ENCODE measurements around the gene DHX29. TPM values are rescaled to one million over a fixed set of nuclear protein-coding genes. Genes with fewer than 3 reads are reported as not detected.
A peak's percentile ranks its signal among the peaks of the same experiment; 100 is the strongest.

The DHX29 gene, protein sequence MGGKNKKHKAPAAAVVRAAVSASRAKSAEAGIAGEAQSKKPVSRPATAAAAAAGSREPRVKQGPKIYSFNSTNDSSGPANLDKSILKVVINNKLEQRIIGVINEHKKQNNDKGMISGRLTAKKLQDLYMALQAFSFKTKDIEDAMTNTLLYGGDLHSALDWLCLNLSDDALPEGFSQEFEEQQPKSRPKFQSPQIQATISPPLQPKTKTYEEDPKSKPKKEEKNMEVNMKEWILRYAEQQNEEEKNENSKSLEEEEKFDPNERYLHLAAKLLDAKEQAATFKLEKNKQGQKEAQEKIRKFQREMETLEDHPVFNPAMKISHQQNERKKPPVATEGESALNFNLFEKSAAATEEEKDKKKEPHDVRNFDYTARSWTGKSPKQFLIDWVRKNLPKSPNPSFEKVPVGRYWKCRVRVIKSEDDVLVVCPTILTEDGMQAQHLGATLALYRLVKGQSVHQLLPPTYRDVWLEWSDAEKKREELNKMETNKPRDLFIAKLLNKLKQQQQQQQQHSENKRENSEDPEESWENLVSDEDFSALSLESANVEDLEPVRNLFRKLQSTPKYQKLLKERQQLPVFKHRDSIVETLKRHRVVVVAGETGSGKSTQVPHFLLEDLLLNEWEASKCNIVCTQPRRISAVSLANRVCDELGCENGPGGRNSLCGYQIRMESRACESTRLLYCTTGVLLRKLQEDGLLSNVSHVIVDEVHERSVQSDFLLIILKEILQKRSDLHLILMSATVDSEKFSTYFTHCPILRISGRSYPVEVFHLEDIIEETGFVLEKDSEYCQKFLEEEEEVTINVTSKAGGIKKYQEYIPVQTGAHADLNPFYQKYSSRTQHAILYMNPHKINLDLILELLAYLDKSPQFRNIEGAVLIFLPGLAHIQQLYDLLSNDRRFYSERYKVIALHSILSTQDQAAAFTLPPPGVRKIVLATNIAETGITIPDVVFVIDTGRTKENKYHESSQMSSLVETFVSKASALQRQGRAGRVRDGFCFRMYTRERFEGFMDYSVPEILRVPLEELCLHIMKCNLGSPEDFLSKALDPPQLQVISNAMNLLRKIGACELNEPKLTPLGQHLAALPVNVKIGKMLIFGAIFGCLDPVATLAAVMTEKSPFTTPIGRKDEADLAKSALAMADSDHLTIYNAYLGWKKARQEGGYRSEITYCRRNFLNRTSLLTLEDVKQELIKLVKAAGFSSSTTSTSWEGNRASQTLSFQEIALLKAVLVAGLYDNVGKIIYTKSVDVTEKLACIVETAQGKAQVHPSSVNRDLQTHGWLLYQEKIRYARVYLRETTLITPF (N-terminal part only)
- total RNA-seq (2021; ENCODE audit: unreplicated experiment) (24.3 TPM), Bru-seq, nascent RNA (percentile 81 among the genes with signal in this experiment), BruChase-seq, experiment 1, labeled RNA remaining after a 6-hour chase (percentile 85 among the genes with signal in this experiment), BruChase-seq, experiment 2, labeled RNA remaining after a 2-hour chase (percentile 76 among the genes with signal in this experiment)
- polyA plus RNA-seq (2012), result 5.7 and 8.2 TPM in 2 replicates
- long read RNA-seq, full-length matches to known transcripts, result 13 of 40 reads
- long read RNA-seq, partial matches to known transcripts, result 19 of 40 reads
- long read RNA-seq, other reads (novel, unspliced or antisense), result 8 of 40 reads

DNA sequence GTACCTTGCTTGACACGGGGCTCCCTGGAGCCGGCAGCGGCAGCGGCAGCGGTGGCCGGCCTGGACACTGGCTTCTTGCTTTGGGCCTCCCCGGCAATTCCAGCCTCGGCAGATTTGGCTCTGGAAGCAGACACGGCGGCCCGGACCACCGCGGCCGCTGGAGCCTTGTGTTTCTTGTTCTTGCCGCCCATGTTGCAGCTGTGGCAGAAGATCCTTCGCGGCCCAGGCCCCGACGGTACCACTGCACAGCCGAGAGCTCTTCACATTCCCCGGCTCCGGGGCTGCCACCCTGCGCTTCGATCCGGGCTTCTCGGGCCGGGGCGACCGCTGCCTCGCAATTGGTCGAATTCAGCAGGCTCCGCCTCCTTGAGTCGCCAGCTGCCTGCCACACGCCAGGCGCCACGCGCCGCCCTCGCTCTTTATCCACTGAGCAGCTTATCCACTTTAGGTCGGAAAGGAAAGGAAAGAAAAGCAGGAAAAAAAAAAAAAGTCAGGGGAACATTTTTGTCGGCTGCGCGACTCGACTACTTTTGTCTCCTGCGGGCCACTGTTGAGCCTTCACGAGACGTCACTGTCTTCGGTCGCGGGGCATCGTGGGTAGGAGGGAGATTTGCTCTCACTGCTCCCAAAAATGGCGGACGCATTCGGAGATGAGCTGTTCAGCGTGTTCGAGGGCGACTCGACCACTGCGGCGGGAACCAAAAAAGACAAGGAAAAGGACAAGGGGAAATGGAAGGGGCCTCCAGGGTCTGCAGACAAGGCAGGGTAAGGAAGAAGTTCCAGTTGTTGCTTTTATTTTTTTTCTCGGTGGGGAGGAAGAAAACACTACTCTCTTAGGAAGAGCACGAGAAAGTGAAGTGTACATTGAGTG is at the start of gene DHX29, which contains the start of gene MTREX:
TSS of gene DHX29 (minus strand) at position 312 of the 871 bp plus-strand sequence. CDS start at position 191, 121 bp downstream.
TSS of gene MTREX (plus strand) at position 607 of the 871 bp plus-strand sequence. CDS start at position 632, 25 bp downstream.
- H3K27ac ChIP-seq (ENCODE audit: low read depth, low read length), result peak within 1 kb of the TSS; percentile 93
- DNase-seq (ENCODE audit: low read depth, low spot score) (peak; percentile 80), ATAC-seq (peak; percentile 93)
- peak within 1 kb of the TSS; percentile 89 to 96 for H3K4me3 ChIP-seq (replicated peaks in 1 of 2; ENCODE audit: low read depth in 1 of 2, low read length in 2 of 2)
- CTCF ChIA-PET, result interaction anchor here (0.7 to 1.1 kb wide), 4 partner anchors 9 to 88 kb away, joined by 3 to 5 read pairs (median 3); no protein-coding TSS in a partner anchor
- intact Hi-C loops (cut with micrococcal nuclease), result loop anchor here (2.0 to 10.0 kb wide), 3 partner anchors 81 to 1047 kb away; partner anchors contain the start of genes CDC20B and MCIDAS
- H4K20me1 ChIP-seq (ENCODE audit: insufficient read depth), result peaks cover 16% of the 10 kb centered on the region; the same call in 1 of the 2 replicates
- peaks cover 98% of the 10 kb centered on the region for H3K79me2 ChIP-seq (ENCODE audit: insufficient read depth, low read length)
- peak within 1 kb of the TSS; percentile 87 for H3K4me2 ChIP-seq (ENCODE audit: low read length)
- H3K9me2 ChIP-seq (ENCODE audit: insufficient read depth), result no peaks in the 10 kb centered on the region
- H3K36me3 ChIP-seq (ENCODE audit: control insufficient read depth in 1 of 2, insufficient read depth in 2 of 2, low read length in 2 of 2), result peaks cover 0 to 15% of the 10 kb centered on the region in 2 experiments; a peak in 2 of 4 replicates
- BruUV-seq (replicated peaks), result no TSS peak
- peak within 1 kb of the TSS; percentile 66 for H2AFZ ChIP-seq (ENCODE audit: low read depth, low read length, poor library complexity, severe bottlenecking)
- POLR2A ChIA-PET, result interaction anchor here (0.8 to 2.1 kb wide), 6 partner anchors 15 to 82 kb away, joined by 3 to 6 read pairs (median 5); no protein-coding TSS in a partner anchor
- H3K27me3 ChIP-seq (ENCODE audit: insufficient read depth, low read length), result no peaks in the 10 kb centered on the region
- peaks cover 0 to 4% of the 10 kb centered on the region in 2 experiments; a peak in 1 of 4 replicates for H3K9me3 ChIP-seq (ENCODE audit: control insufficient read depth in 1 of 2, insufficient read depth in 1 of 2, low read depth in 1 of 2, low read length in 2 of 2)
- H3K4me1 ChIP-seq (ENCODE audit: control insufficient read depth in 1 of 2, insufficient read depth in 2 of 2, low read length in 2 of 2), result peaks cover 18 to 19% of the 10 kb centered on the region in 2 experiments
- RAD21 ChIA-PET (ENCODE audit: low non-redundant PET in 1 of 2, low total read pairs in 2 of 2, uncharacterized antibody in 2 of 2, unreplicated experiment in 2 of 2), result interaction anchor here (0.6 to 1.0 kb wide), 2 partner anchors 13 to 75 kb away, joined by 3 to 4 read pairs; no protein-coding TSS in a partner anchor
- peak within 1 kb of the TSS; percentile 96 for H3K9ac ChIP-seq (ENCODE audit: low read length)
- TF ChIP-seq ZFX (IDR thresholded peaks at IDR 0.05), result peak; percentile 97
- TF ChIP-seq RAD21 (IDR thresholded peaks at IDR 0.05; ENCODE audit: low read depth), result no peak
- TF ChIP-seq CBX3 (IDR thresholded peaks at IDR 0.05; ENCODE audit: low read depth), result peak; percentile 47; the same call in 1 of the 2 replicates
- TF ChIP-seq, protein P1, sequence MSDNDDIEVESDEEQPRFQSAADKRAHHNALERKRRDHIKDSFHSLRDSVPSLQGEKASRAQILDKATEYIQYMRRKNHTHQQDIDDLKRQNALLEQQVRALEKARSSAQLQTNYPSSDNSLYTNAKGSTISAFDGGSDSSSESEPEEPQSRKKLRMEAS (IDR thresholded peaks at IDR 0.05), result peak; percentile 76
- TF ChIP-seq SRF (IDR thresholded peaks at IDR 0.05; ENCODE audit: low read depth), result peak; percentile 47; the same call in 1 of the 2 replicates
- peak; percentile 71 for TF ChIP-seq POLR2AphosphoS5 (IDR thresholded peaks at IDR 0.05; ENCODE audit: low read depth, low read length)
- TF ChIP-seq TCF7L2 (IDR thresholded peaks at IDR 0.05; ENCODE audit: borderline replicate concordance, extremely low read depth, insufficient read depth, insufficient read length), result no peak
- TF ChIP-seq, protein P2, sequence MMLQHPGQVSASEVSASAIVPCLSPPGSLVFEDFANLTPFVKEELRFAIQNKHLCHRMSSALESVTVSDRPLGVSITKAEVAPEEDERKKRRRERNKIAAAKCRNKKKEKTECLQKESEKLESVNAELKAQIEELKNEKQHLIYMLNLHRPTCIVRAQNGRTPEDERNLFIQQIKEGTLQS (IDR thresholded peaks at IDR 0.05), result no peak
- TF ChIP-seq JUND (IDR thresholded peaks at IDR 0.05), result no peak
- peak; percentile 88 for TF ChIP-seq SIN3A (IDR thresholded peaks at IDR 0.05; ENCODE audit: low read depth)
- peak; percentile 53 for TF ChIP-seq POLR2A (IDR thresholded peaks at IDR 0.05; ENCODE audit: borderline replicate concordance, extremely low read depth, insufficient read depth, insufficient read length)
- no peak for TF ChIP-seq FOSL1 (IDR thresholded peaks at IDR 0.05; ENCODE audit: low read depth)
- TF ChIP-seq, protein P3, sequence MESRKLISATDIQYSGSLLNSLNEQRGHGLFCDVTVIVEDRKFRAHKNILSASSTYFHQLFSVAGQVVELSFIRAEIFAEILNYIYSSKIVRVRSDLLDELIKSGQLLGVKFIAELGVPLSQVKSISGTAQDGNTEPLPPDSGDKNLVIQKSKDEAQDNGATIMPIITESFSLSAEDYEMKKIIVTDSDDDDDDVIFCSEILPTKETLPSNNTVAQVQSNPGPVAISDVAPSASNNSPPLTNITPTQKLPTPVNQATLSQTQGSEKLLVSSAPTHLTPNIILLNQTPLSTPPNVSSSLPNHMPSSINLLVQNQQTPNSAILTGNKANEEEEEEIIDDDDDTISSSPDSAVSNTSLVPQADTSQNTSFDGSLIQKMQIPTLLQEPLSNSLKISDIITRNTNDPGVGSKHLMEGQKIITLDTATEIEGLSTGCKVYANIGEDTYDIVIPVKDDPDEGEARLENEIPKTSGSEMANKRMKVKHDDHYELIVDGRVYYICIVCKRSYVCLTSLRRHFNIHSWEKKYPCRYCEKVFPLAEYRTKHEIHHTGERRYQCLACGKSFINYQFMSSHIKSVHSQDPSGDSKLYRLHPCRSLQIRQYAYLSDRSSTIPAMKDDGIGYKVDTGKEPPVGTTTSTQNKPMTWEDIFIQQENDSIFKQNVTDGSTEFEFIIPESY (IDR thresholded peaks at IDR 0.05; ENCODE audit: extremely low read depth, insufficient replicate concordance, low read length), result peak; percentile 72
- peak; percentile 95 for TF ChIP-seq YY1 (IDR thresholded peaks at IDR 0.05; ENCODE audit: extremely low read depth, insufficient replicate concordance, low read depth, low read length)

Data from HCT116 (cell line).